Activated CD8-positive, alpha-beta T cell treated with anti-CD3 and anti-CD28 coated beads for 36 hours (primary cell): ENCODE data around the gene PILRA. TPM values are rescaled to one million over a fixed set of nuclear protein-coding genes. Genes with fewer than 3 reads are reported as not detected.

Experiments used
- ATAC-seq: fragments of 200-7000 bp; cut with Tn5 transposase; one replicate; pipeline ENCODE4 v1.10.0; 2021; ENCODE audit warnings: mild to moderate bottlenecking, moderate library complexity
- CTCF ChIA-PET: fragments of 350-600 bp; sonication (Branson Sonifier 250); formaldehyde crosslinking; loops from one replicate; lab custom pipeline; 2021; ENCODE audit warnings: antibody characterized with exemption; lab: Charles Lee
- POLR2A ChIA-PET: fragments of 350-600 bp; sonication (Branson Sonifier 250); formaldehyde crosslinking; loops from one replicate; lab custom pipeline; 2021; ENCODE audit warnings: antibody characterized with exemption; lab: Charles Lee
- DNase-seq: peaks from one replicate; pipeline ENCODE4 v3.0.0-alpha.2; 2020
- H3K27ac Mint-ChIP-seq: one replicate; pipeline ENCODE4 v1.8.0; 2021; ENCODE audit warnings: mild to moderate bottlenecking, mixed read lengths
- H3K27me3 Mint-ChIP-seq: one replicate; pipeline ENCODE4 v1.8.0; 2021; ENCODE audit warnings: mixed read lengths
- H3K36me3 Mint-ChIP-seq: one replicate; pipeline ENCODE4 v1.8.0; 2021; ENCODE audit warnings: low read depth, mixed read lengths
- H3K4me1 Mint-ChIP-seq: one replicate; pipeline ENCODE4 v1.8.0; 2021; ENCODE audit warnings: low read depth, mixed read lengths
- H3K4me3 Mint-ChIP-seq: one replicate; pipeline ENCODE4 v1.8.0; 2021; ENCODE audit warnings: mild to moderate bottlenecking, moderate library complexity, mixed read lengths
- H3K9me3 Mint-ChIP-seq: one replicate; pipeline ENCODE4 v1.8.0; 2021; ENCODE audit warnings: mixed read lengths
- CTCF ChIP-seq: fragments of 200-600 bp; IDR thresholded peaks from one replicate; pipeline ENCODE4 v1.8.0; 2022; ENCODE audit warnings: antibody characterized with exemption, mild to moderate bottlenecking
- intact Hi-C: fragments of 100-400 bp; cut with micrococcal nuclease; formaldehyde crosslinking; loops from one replicate; pipeline ENCODE4 v1.10.0; 2022
- total RNA-seq, 2 experiments: library from RNA; stranded (reverse); gene quantifications; one replicate each; pipeline ENCODE4 v1.2.3, GENCODE V29; 2021

Gene PILRA
- total RNA-seq, 2 experiments from 2014 or later, result 5.8 to 6.6 TPM

- H3K4me1 Mint-ChIP-seq, result peaks cover 9% of the 10 kb centered on the region
- no peaks in the 10 kb centered on the region for H3K9me3 Mint-ChIP-seq
- no peak overlapping the region for H3K27ac Mint-ChIP-seq
- H3K27me3 Mint-ChIP-seq, result peaks cover 2% of the 10 kb centered on the region
- ChIA-PET CTCF (interaction anchor here (6.3 kb wide), 1 partner anchor 23 kb away, joined by 36 read pairs; no protein-coding TSS in a partner anchor), POLR2A (interaction anchor here (0.8 kb wide), 1 partner anchor 12 kb away, joined by 6 read pairs; no protein-coding TSS in a partner anchor)
- H3K36me3 Mint-ChIP-seq, result no peaks in the 10 kb centered on the region
- ATAC-seq (no peak), DNase-seq (no peak)
- intact Hi-C loops, result no loop called here
- TF ChIP-seq CTCF, result no peak
- H3K4me3 Mint-ChIP-seq, result no peak overlapping the region
Observed at GRCh38 chr7:100384628-100385294, 11.5 kb downstream of the PILRA start.

GRCh38 chr7:100386940-100387339, 13.7 kb downstream of the PILRA start:
- no peak overlapping the region for H3K4me3 Mint-ChIP-seq
- no peak for TF ChIP-seq CTCF
- no peaks in the 10 kb centered on the region for H3K9me3 Mint-ChIP-seq
- ATAC-seq, result no peak
- peaks cover 9% of the 10 kb centered on the region for H3K4me1 Mint-ChIP-seq
- intact Hi-C loops, result no loop called here
- no peak for DNase-seq
- peaks cover 5% of the 10 kb centered on the region for H3K27me3 Mint-ChIP-seq
- ChIA-PET POLR2A (interaction anchor here (0.7 to 1.0 kb wide), 2 partner anchors 13 to 22 kb away, joined by 3 to 4 read pairs; no protein-coding TSS in a partner anchor), CTCF (interaction anchor here (1.0 to 2.0 kb wide), 2 partner anchors 19 to 21 kb away, joined by 3 to 11 read pairs; no protein-coding TSS in a partner anchor)
- H3K36me3 Mint-ChIP-seq, result no peaks in the 10 kb centered on the region
- no peak overlapping the region for H3K27ac Mint-ChIP-seq

GRCh38 chr7:100387695-100388094, 14.4 kb downstream of the PILRA start:
- ChIA-PET POLR2A (interaction anchor here (0.7 to 1.0 kb wide), 2 partner anchors 12 to 22 kb away, joined by 3 to 4 read pairs; no protein-coding TSS in a partner anchor), CTCF (interaction anchor here (1.0 to 2.0 kb wide), 2 partner anchors 20 kb away, joined by 3 to 11 read pairs; no protein-coding TSS in a partner anchor)
- peaks cover 3% of the 10 kb centered on the region for H3K4me1 Mint-ChIP-seq
- no peak for DNase-seq
- H3K9me3 Mint-ChIP-seq, result no peaks in the 10 kb centered on the region
- no peak overlapping the region for H3K4me3 Mint-ChIP-seq
- no peaks in the 10 kb centered on the region for H3K36me3 Mint-ChIP-seq
- ATAC-seq, result no peak
- TF ChIP-seq CTCF, result no peak
- no peak overlapping the region for H3K27ac Mint-ChIP-seq
- H3K27me3 Mint-ChIP-seq, result peaks cover 5% of the 10 kb centered on the region
- intact Hi-C loops, result no loop called here

- no peaks in the 10 kb centered on the region for H3K4me1 Mint-ChIP-seq
- no peak for TF ChIP-seq CTCF
- no peak for ATAC-seq
- peaks cover 7% of the 10 kb centered on the region for H3K27me3 Mint-ChIP-seq
- no peaks in the 10 kb centered on the region for H3K36me3 Mint-ChIP-seq
- ChIA-PET POLR2A (interaction anchor here (0.7 to 1.4 kb wide), 4 partner anchors 20 to 39 kb away, joined by 3 to 6 read pairs (median 4); partner anchors contain the start of genes MEPCE and ZCWPW1), CTCF (interaction anchor here (1.3 to 1.7 kb wide), 2 partner anchors 14 to 18 kb away, joined by 4 to 5 read pairs; no protein-coding TSS in a partner anchor)
- intact Hi-C loops, result no loop called here
- H3K4me3 Mint-ChIP-seq, result no peak overlapping the region
- DNase-seq, result no peak
- H3K27ac Mint-ChIP-seq, result no peak overlapping the region
- no peaks in the 10 kb centered on the region for H3K9me3 Mint-ChIP-seq
Observed at GRCh38 chr7:100389437-100390088, 16.3 kb downstream of the PILRA start.
